A673 (cell line): ENCODE results near the gene PLEKHH2. TPM values are rescaled to one million over a fixed set of nuclear protein-coding genes. Genes with fewer than 3 reads are reported as not detected.

ENCODE experiments used
- BruUV-seq: library from RNA; stranded (reverse); fragments of 400-500 nt; replicated peaks from 2 replicates; lab custom pipeline; 2021; lab: Mats Ljungman, UMichigan
- CTCF ChIA-PET: fragments of 300-600 bp; sonication (Branson Sonifier 250); formaldehyde crosslinking; loops from one replicate; lab custom pipeline; 2022; ENCODE audit warnings: antibody characterized with exemption; lab: Charles Lee
- POLR2A ChIA-PET: fragments of 300-600 bp; sonication (Branson Sonifier 250); formaldehyde crosslinking; loops from one replicate; lab custom pipeline; 2022; ENCODE audit warnings: antibody characterized with exemption; ENCODE audit not compliant: low non-redundant PET; lab: Charles Lee
- DNase-seq: peaks from one replicate; pipeline ENCODE4 v3.0.0-alpha.2; 2015; ENCODE audit warnings: low spot score
- H3K27ac ChIP-seq: fragments of 200-600 bp; sonication (generic); 2 replicates; pipeline ENCODE4 v1.5.1; 2016; ENCODE audit warnings: mixed run types, low read depth, mild to moderate bottlenecking, mixed read lengths, antibody characterized with exemption, low read length; ENCODE audit not compliant: poor library complexity, severe bottlenecking
- H3K27me3 ChIP-seq: fragments of 200-600 bp; sonication (generic); replicated peaks from 2 replicates; pipeline ENCODE4 v1.6.1; 2017; ENCODE audit warnings: mixed run types, low read depth, mild to moderate bottlenecking, mixed read lengths, antibody characterized with exemption, low read length; ENCODE audit not compliant: insufficient read depth, poor library complexity
- H3K36me3 ChIP-seq: fragments of 200-600 bp; sonication (generic); 2 replicates; pipeline ENCODE4 v1.6.1; 2016; ENCODE audit warnings: mixed run types, mild to moderate bottlenecking, mixed read lengths, antibody characterized with exemption, low read length; ENCODE audit not compliant: insufficient read depth, poor library complexity, severe bottlenecking
- H3K4me1 ChIP-seq: fragments of 200-600 bp; sonication (generic); 2 replicates; pipeline ENCODE4 v1.6.1; 2017; ENCODE audit warnings: mixed run types, mild to moderate bottlenecking, mixed read lengths, antibody characterized with exemption, low read length; ENCODE audit not compliant: insufficient read depth, poor library complexity, severe bottlenecking
- H3K4me3 ChIP-seq: fragments of 200-600 bp; sonication (generic); 2 replicates; pipeline ENCODE4 v1.5.1; 2016; ENCODE audit warnings: low read depth, mixed run types, mild to moderate bottlenecking, mixed read lengths, low read length; ENCODE audit not compliant: poor library complexity, severe bottlenecking
- H3K9me3 ChIP-seq: fragments of 200-600 bp; sonication (generic); 2 replicates; pipeline ENCODE4 v1.6.1; 2016; ENCODE audit warnings: mixed run types, low read depth, mild to moderate bottlenecking, mixed read lengths, antibody characterized with exemption, low read length; ENCODE audit not compliant: poor library complexity, severe bottlenecking
- CTCF ChIP-seq: fragments of 300-800, 200-600 bp; sonication (generic); conservative IDR thresholded peaks from 2 replicates; pipeline ENCODE4 v1.5.1; 2017; ENCODE audit warnings: low read depth, mild to moderate bottlenecking, antibody characterized with exemption, low read length, moderate library complexity, mixed read lengths
- EZH2 ChIP-seq: fragments of 200-600 bp; sonication (generic); IDR thresholded peaks from 2 replicates; pipeline ENCODE4 v1.6.1; 2017; ENCODE audit warnings: borderline replicate concordance, low read depth, mild to moderate bottlenecking, mixed read lengths, antibody characterized with exemption, low read length; ENCODE audit not compliant: poor library complexity, severe bottlenecking
- intact Hi-C: fragments of 100-400 bp; cut with micrococcal nuclease; formaldehyde crosslinking; loops from one replicate; pipeline ENCODE4 v1.10.0; 2022; ENCODE audit not compliant: unreplicated experiment
- total RNA-seq: library from RNA; stranded (reverse); gene quantifications from 2 replicates; pipeline ENCODE4 v1.2.3, GENCODE V29; 2021

The PLEKHH2 gene
- total RNA-seq, 1 experiment from 2014 or later, result 2.2 TPM

- intact Hi-C loops, result no loop called here
- BruUV-seq, result no TSS peak
- Histone ChIP-seq H3K4me1 (no peaks in the 10 kb centered on the region), H3K27ac (no peak overlapping the region), H3K27me3 (no peaks in the 10 kb centered on the region), H3K9me3 (no peaks in the 10 kb centered on the region), H3K4me3 (no peak overlapping the region), H3K36me3 (no peaks in the 10 kb centered on the region)
- no peak for DNase-seq
- TF ChIP-seq EZH2, result no peak
- no peak for TF ChIP-seq CTCF
- POLR2A ChIA-PET, result no interaction called here
- CTCF ChIA-PET, result no interaction called here
Observed at GRCh38 chr2:43800894-43801293, 163.8 kb downstream of the PLEKHH2 start.

GRCh38 chr2:43802135-43802534 is 165.1 kb downstream of the PLEKHH2 start:
- TF ChIP-seq EZH2 (no peak), CTCF (no peak)
- H3K36me3 ChIP-seq, result no peaks in the 10 kb centered on the region
- no peaks in the 10 kb centered on the region for H3K27me3 ChIP-seq
- H3K9me3 ChIP-seq, result no peaks in the 10 kb centered on the region
- ChIA-PET CTCF (no interaction called here), POLR2A (no interaction called here)
- intact Hi-C loops, result no loop called here
- no peak overlapping the region for H3K4me3 ChIP-seq
- no peak for DNase-seq
- no TSS peak for BruUV-seq
- H3K4me1 ChIP-seq, result no peaks in the 10 kb centered on the region
- H3K27ac ChIP-seq, result no peak overlapping the region

GRCh38 chr2:43803113-43803512 is 166.1 kb downstream of the PLEKHH2 start:
- POLR2A ChIA-PET, result no interaction called here
- BruUV-seq, result no TSS peak

More at GRCh38 chr2:43803113-43803512, 166.1 kb downstream of the PLEKHH2 start:
- intact Hi-C loops, result no loop called here
- no peak overlapping the region for H3K4me3 ChIP-seq
- no peaks in the 10 kb centered on the region for H3K4me1 ChIP-seq
- no peak for DNase-seq
- TF ChIP-seq EZH2 (no peak), CTCF (no peak)
- no peaks in the 10 kb centered on the region for H3K9me3 ChIP-seq
- no peaks in the 10 kb centered on the region for H3K27me3 ChIP-seq
- H3K36me3 ChIP-seq, result no peaks in the 10 kb centered on the region
- H3K27ac ChIP-seq, result no peak overlapping the region
- CTCF ChIA-PET, result no interaction called here
